Mesenchymal stem cell (in vitro differentiated cells and primary cell): Measurements from ENCODE around the gene GCLM.

ENCODE experiments used
- DNase-seq: peaks from one replicate; pipeline ENCODE4 v3.0.0-alpha.2; 2013
- H2AFZ ChIP-seq: one replicate; pipeline ENCODE4 v1.6.1; 2013; ENCODE audit warnings: low read depth, mild to moderate bottlenecking, control low read depth, inconsistent platforms, low read length, moderate library complexity
- H2AK5ac ChIP-seq: 2 replicates; pipeline ENCODE4 v1.6.1; 2013; ENCODE audit warnings: low read length, moderate library complexity, mild to moderate bottlenecking, inconsistent platforms; ENCODE audit not compliant: severe bottlenecking
- H2BK120ac ChIP-seq: one replicate; pipeline ENCODE4 v1.6.1; 2013; ENCODE audit warnings: low read depth, mild to moderate bottlenecking, inconsistent platforms, low read length, moderate library complexity
- H2BK12ac ChIP-seq, 2 experiments: one replicate each; pipeline ENCODE4 v1.6.1; 2013; ENCODE audit warnings: inconsistent platforms in 2 of 2, low read length in 2 of 2, mild to moderate bottlenecking in 2 of 2, moderate library complexity in 2 of 2, control low read depth in 1 of 2
- H2BK15ac ChIP-seq: one replicate; pipeline ENCODE4 v1.6.1; 2013; ENCODE audit warnings: mild to moderate bottlenecking, low read depth, inconsistent platforms; ENCODE audit not compliant: poor library complexity, severe bottlenecking
- H2BK5ac ChIP-seq: 2 replicates; pipeline ENCODE4 v1.6.1; 2013; ENCODE audit warnings: low read depth, mild to moderate bottlenecking, low read length, control low read depth, inconsistent platforms; ENCODE audit not compliant: poor library complexity, severe bottlenecking
- H3K14ac ChIP-seq, 2 experiments: one replicate each; pipeline ENCODE4 v1.6.1; 2013; ENCODE audit warnings: inconsistent platforms in 2 of 2, low read length in 2 of 2, control low read depth in 1 of 2, mild to moderate bottlenecking in 1 of 2, moderate library complexity in 1 of 2
- H3K18ac ChIP-seq, 2 experiments: one replicate each; pipeline ENCODE4 v1.6.1; 2013; ENCODE audit warnings: inconsistent platforms in 2 of 2, low read length in 2 of 2, control low read depth in 1 of 2, low read depth in 1 of 2, mild to moderate bottlenecking in 1 of 2
- H3K23ac ChIP-seq, 2 experiments: one replicate each; pipeline ENCODE4 v1.6.1; 2013; ENCODE audit warnings: inconsistent platforms in 2 of 2, low read length in 2 of 2, mild to moderate bottlenecking in 2 of 2, moderate library complexity in 2 of 2, control low read depth in 1 of 2
- H3K27ac ChIP-seq: 2 replicates; pipeline ENCODE4 v1.5.1; 2013; ENCODE audit warnings: mild to moderate bottlenecking, moderate library complexity, low read length, control low read depth, inconsistent platforms; ENCODE audit not compliant: poor library complexity, severe bottlenecking
- H3K27me3 ChIP-seq, 2 experiments: 2 replicates each; pipeline versions ENCODE4 v1.6.1 to v1.7.0; 2013; ENCODE audit warnings: low read length in 2 of 2, mild to moderate bottlenecking in 2 of 2, moderate library complexity in 2 of 2, control low read depth in 1 of 2, inconsistent platforms in 1 of 2; ENCODE audit not compliant: control insufficient read depth in 1 of 2, insufficient read depth in 1 of 2
- H3K36me3 ChIP-seq, 2 experiments: 2 replicates each; pipeline versions ENCODE4 v1.6.1 to v1.7.0; 2013; ENCODE audit warnings: low read length in 2 of 2, control low read depth in 1 of 2, inconsistent platforms in 1 of 2, low read depth in 1 of 2, mild to moderate bottlenecking in 1 of 2; ENCODE audit not compliant: insufficient read depth in 2 of 2, control insufficient read depth in 1 of 2
- H3K4ac ChIP-seq, 2 experiments: one replicate each; pipeline ENCODE4 v1.6.1; 2013; ENCODE audit warnings: inconsistent platforms in 2 of 2, low read length in 2 of 2, mild to moderate bottlenecking in 2 of 2, moderate library complexity in 2 of 2, control low read depth in 1 of 2, low read depth in 1 of 2
- H3K4me1 ChIP-seq: 2 replicates; pipeline ENCODE4 v1.6.1; 2013; ENCODE audit warnings: low read depth, low read length, control low read depth; ENCODE audit not compliant: control insufficient read depth, insufficient read depth
- H3K4me2 ChIP-seq: 2 replicates; pipeline ENCODE4 v1.6.1; 2013; ENCODE audit warnings: low read length, mild to moderate bottlenecking, inconsistent platforms; ENCODE audit not compliant: poor library complexity, severe bottlenecking
- H3K4me3 ChIP-seq, 2 experiments: 2 replicates each; pipeline versions ENCODE4 v1.5.1 to v1.7.0; 2013; ENCODE audit warnings: low read length in 2 of 2, mild to moderate bottlenecking in 2 of 2, control low read depth in 1 of 2, low read depth in 1 of 2; ENCODE audit not compliant: insufficient read depth in 1 of 2
- H3K79me1 ChIP-seq: replicated peaks from 2 replicates; pipeline ENCODE4 v1.6.1; 2013; ENCODE audit warnings: mild to moderate bottlenecking, control low read depth, low read length, inconsistent platforms; ENCODE audit not compliant: poor library complexity, severe bottlenecking
- H3K9ac ChIP-seq: 2 replicates; pipeline ENCODE4 v1.7.0; 2013; ENCODE audit warnings: mild to moderate bottlenecking, low read length, moderate library complexity
- H3K9me3 ChIP-seq: 2 replicates; pipeline ENCODE4 v1.7.0; 2013; ENCODE audit warnings: mild to moderate bottlenecking, low read length; ENCODE audit not compliant: control insufficient read depth
- H4K8ac ChIP-seq: one replicate; pipeline ENCODE4 v1.6.1; 2013; ENCODE audit warnings: inconsistent platforms, mild to moderate bottlenecking, low read length, moderate library complexity
- H4K91ac ChIP-seq: one replicate; pipeline ENCODE4 v1.6.1; 2013; ENCODE audit warnings: mild to moderate bottlenecking, low read length, inconsistent platforms
- WGBS: methylation state at CpG from one replicate; pipeline ENCODE4 v1.1.7; 2013; ENCODE audit warnings: mixed read lengths; 5-methylcytosine and 5-hydroxymethylcytosine counted together

Gene GCLM

GRCh38 chr1:93899543-93900207 is 9.6 kb downstream of the GCLM start:
- H3K9ac ChIP-seq, result no peak overlapping the region
- no peak overlapping the region for H2AK5ac ChIP-seq
- no peak overlapping the region for H4K8ac ChIP-seq
- H3K18ac ChIP-seq, result no peak overlapping the region
- H3K27ac ChIP-seq, result no peak overlapping the region
- no peak overlapping the region for H3K4ac ChIP-seq
- no peak overlapping the region for H2BK12ac ChIP-seq
- no peaks in the 10 kb centered on the region for H3K27me3 ChIP-seq
- no peak overlapping the region for H2BK120ac ChIP-seq
- no peak overlapping the region for H2BK5ac ChIP-seq
- peaks cover 8% of the 10 kb centered on the region for H3K79me1 ChIP-seq
- no peak overlapping the region for H4K91ac ChIP-seq
- H3K14ac ChIP-seq, result no peak overlapping the region
- no peak overlapping the region for H3K4me3 ChIP-seq
- WGBS, result 100% methylated on average over 1 of the region's 3 CpGs
- peaks cover 3 to 68% of the 10 kb centered on the region in 2 experiments for H3K36me3 ChIP-seq
- H3K4me2 ChIP-seq, result no peak overlapping the region
- DNase-seq, result no peak
- no peaks in the 10 kb centered on the region for H3K4me1 ChIP-seq
- H3K9me3 ChIP-seq, result no peaks in the 10 kb centered on the region
- H2AFZ ChIP-seq, result no peak overlapping the region
- no peak overlapping the region for H3K23ac ChIP-seq
- no peak overlapping the region for H2BK15ac ChIP-seq

GRCh38 chr1:93888900-93889299 is 20.3 kb downstream of the GCLM start:
- H3K4me1 ChIP-seq, result no peaks in the 10 kb centered on the region
- H2BK120ac ChIP-seq, result no peak overlapping the region
- no peaks in the 10 kb centered on the region for H3K9me3 ChIP-seq
- H4K91ac ChIP-seq, result no peak overlapping the region
- no peak overlapping the region for H2BK5ac ChIP-seq
- H3K23ac ChIP-seq, result no peak overlapping the region
- H2BK15ac ChIP-seq, result no peak overlapping the region
- H3K18ac ChIP-seq, result no peak overlapping the region
- DNase-seq, result no peak
- H3K4me3 ChIP-seq, result no peak overlapping the region
- no peaks in the 10 kb centered on the region for H3K27me3 ChIP-seq
- H3K27ac ChIP-seq, result no peak overlapping the region
- H3K79me1 ChIP-seq, result no peaks in the 10 kb centered on the region
- no peak overlapping the region for H3K4ac ChIP-seq
- H2AK5ac ChIP-seq, result no peak overlapping the region
- peaks cover 1 to 79% of the 10 kb centered on the region in 2 experiments for H3K36me3 ChIP-seq
- H3K14ac ChIP-seq, result no peak overlapping the region
- no peak overlapping the region for H2BK12ac ChIP-seq
- H3K4me2 ChIP-seq, result no peak overlapping the region
- H2AFZ ChIP-seq, result no peak overlapping the region
- 85% methylated on average over 5 of the region's 6 CpGs for WGBS
- no peak overlapping the region for H4K8ac ChIP-seq
- H3K9ac ChIP-seq, result no peak overlapping the region

- Histone ChIP-seq H3K4ac (no peak overlapping the region), H3K9ac (no peak overlapping the region), H4K8ac (no peak overlapping the region), H3K27me3 (no peaks in the 10 kb centered on the region), H3K18ac (no peak overlapping the region), H3K79me1 (peaks cover 2% of the 10 kb centered on the region), H4K91ac (no peak overlapping the region), H3K4me1 (peaks cover 1% of the 10 kb centered on the region), H3K9me3 (no peaks in the 10 kb centered on the region), H2AFZ (no peak overlapping the region), H3K4me3 (no peak overlapping the region), H3K14ac (no peak overlapping the region), H3K36me3 (peaks cover 0 to 39% of the 10 kb centered on the region in 2 experiments), H2BK12ac (no peak overlapping the region), H2BK5ac (no peak overlapping the region), H2BK120ac (no peak overlapping the region), H2AK5ac (no peak overlapping the region), H3K27ac (no peak overlapping the region), H3K23ac (no peak overlapping the region), H3K4me2 (no peak overlapping the region), H2BK15ac (no peak overlapping the region)
- no peak for DNase-seq
- 89% methylated on average over 4 of the region's 4 CpGs for WGBS
These were observed 27.0 kb downstream of the GCLM start for GRCh38 chr1:93882269-93882668.

GRCh38 chr1:93880731-93881130 is 28.5 kb downstream of the GCLM start:
- no peak overlapping the region for H2AK5ac ChIP-seq
- no peak overlapping the region for H3K9ac ChIP-seq
- no peak overlapping the region for H2AFZ ChIP-seq
- no peak overlapping the region for H2BK12ac ChIP-seq
- H3K18ac ChIP-seq, result no peak overlapping the region
- WGBS, result 93% methylated on average over 1 of the region's 2 CpGs
- H3K36me3 ChIP-seq, result peaks cover 0 to 45% of the 10 kb centered on the region in 2 experiments
- no peak overlapping the region for H3K23ac ChIP-seq
- H3K79me1 ChIP-seq, result peaks cover 2% of the 10 kb centered on the region
- no peak overlapping the region for H3K14ac ChIP-seq
- peak; percentile 18 for DNase-seq
- H3K4me1 ChIP-seq, result peaks cover 1% of the 10 kb centered on the region
- H3K4me2 ChIP-seq, result no peak overlapping the region
- H3K27ac ChIP-seq, result no peak overlapping the region
- no peak overlapping the region for H2BK5ac ChIP-seq
- no peak overlapping the region for H3K4me3 ChIP-seq
- no peak overlapping the region for H2BK120ac ChIP-seq
- H3K27me3 ChIP-seq, result no peaks in the 10 kb centered on the region
- no peak overlapping the region for H4K91ac ChIP-seq
- no peak overlapping the region for H2BK15ac ChIP-seq
- H4K8ac ChIP-seq, result no peak overlapping the region
- H3K9me3 ChIP-seq, result no peaks in the 10 kb centered on the region
- no peak overlapping the region for H3K4ac ChIP-seq
